Measurements from ENCODE around the gene CPVL.
"Not testable (repeated sequence)": the region's sequence is repeated elsewhere in the genome, so short reads cannot be mapped to it uniquely, and the experiment has no call there.

The CPVL gene

DNA sequence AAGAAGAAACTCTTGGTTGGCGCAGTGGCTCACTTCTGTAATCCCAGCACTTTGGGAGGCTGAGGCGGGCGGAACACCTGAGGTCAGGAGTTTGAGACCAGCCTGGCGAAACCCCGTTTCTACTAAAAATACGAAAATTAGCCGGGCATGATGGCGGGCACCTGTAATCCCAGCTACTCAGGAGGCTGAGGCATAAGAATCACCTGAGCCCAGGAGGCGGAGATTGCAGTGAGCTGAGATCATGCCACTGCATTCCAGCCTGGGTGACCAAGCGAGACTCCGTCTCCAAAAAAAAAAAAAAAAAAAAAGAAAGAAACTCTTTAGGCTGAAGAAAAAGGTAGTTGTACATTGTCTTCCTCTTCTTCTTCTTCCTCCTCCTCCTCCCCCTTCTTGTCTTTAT, 53.2 kb downstream of the CPVL start:
- DNase-seq (ENCODE audit: extremely low read depth in 1 of 2, low read depth in 1 of 2): not testable (repeated sequence)

DNA sequence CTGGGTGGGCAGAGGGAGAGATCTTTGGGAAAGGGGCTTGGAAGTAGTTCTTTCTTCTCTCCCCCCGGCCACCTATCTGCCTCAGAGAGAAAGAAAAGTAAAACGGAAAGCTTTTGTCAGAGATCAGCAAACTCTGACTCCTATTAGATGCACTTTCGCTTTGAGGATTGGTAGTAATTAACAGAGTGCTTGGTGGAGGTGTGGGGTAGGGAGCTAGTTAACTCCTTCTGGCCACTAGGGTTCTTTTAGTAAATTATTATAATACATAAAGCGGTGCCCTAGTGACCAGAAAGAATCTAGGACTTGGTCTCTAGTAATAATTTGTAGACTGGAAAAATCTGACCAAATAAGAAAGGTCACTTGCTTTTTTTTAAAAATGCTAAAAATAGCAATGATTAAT, 54.6 kb downstream of the CPVL start:
- DNase-seq (ENCODE audit: extremely low read depth in 1 of 2, low read depth in 1 of 2): no peak

GRCh38 chr7:29090836-29091601, 55.3 kb downstream of the CPVL start:
- no peak for DNase-seq (ENCODE audit: extremely low read depth in 1 of 2, low read depth in 1 of 2)

GRCh38 chr7:29090151-29090805, 56.1 kb downstream of the CPVL start:
- no peak for DNase-seq (ENCODE audit: extremely low read depth in 1 of 2, low read depth in 1 of 2)

DNA sequence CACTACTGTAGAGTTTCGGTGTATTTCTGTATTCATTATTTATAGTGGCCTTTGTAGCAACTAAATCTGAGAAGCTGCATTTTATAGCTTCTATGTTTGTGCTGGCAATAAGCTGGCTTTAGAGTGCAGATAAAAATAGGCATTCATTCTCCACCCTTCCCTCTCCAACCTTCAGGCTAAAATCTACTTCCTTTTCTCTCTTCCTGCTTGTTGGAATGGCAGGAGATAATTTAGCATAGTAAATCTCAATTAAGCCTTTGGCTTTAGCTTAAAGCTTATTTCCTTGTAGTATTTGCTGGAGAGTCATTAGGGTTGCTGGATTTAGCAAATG, 58.5 kb downstream of the CPVL start:
- DNase-seq (ENCODE audit: extremely low read depth in 1 of 2, low read depth in 1 of 2): no peak

DNA sequence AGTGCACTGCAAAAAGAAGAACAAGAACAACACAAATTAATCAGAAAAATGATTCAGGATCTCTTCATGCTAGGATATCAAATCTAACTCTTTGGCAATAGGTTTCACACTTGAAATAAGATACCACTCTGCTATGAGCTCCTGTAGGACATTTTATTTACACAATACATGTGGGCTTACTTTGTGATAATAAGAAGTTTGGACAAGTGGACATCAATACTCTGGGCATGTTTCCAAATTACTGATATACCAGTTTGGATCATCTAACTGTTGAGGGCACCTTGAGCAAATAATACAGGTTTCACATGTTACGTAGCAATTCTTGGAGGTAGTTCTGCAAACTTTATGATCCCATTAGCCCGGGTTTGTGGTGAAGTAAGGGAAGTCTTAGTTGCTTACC, 59.8 kb downstream of the CPVL start:
- no peak for DNase-seq (ENCODE audit: extremely low read depth in 1 of 2, low read depth in 1 of 2)

- DNase-seq (ENCODE audit: extremely low read depth in 1 of 2, low read depth in 1 of 2): no peak
These were observed 61.5 kb downstream of the CPVL start for GRCh38 chr7:29084832-29085231.

DNA sequence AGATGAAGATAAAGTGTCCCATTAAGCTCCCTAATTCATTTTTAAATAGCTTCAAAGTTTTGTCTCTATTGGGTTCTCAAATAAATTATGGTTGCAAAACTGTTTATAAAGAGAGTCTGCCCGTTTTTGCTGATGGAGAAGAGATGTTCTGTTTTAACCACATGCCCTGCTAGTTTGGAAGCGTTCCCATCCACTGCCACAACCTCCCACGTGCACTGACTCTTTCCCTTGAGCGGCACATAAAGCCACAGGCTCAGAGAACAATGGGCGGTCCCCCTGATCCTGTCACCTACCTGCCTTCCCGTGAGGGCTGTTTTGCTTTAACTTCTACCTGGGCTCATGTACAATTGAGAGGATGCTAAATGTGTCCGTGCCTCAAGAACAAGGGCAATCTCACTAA, 65.5 kb downstream of the CPVL start:
- DNase-seq (ENCODE audit: extremely low read depth in 1 of 2, low read depth in 1 of 2): no peak

DNA sequence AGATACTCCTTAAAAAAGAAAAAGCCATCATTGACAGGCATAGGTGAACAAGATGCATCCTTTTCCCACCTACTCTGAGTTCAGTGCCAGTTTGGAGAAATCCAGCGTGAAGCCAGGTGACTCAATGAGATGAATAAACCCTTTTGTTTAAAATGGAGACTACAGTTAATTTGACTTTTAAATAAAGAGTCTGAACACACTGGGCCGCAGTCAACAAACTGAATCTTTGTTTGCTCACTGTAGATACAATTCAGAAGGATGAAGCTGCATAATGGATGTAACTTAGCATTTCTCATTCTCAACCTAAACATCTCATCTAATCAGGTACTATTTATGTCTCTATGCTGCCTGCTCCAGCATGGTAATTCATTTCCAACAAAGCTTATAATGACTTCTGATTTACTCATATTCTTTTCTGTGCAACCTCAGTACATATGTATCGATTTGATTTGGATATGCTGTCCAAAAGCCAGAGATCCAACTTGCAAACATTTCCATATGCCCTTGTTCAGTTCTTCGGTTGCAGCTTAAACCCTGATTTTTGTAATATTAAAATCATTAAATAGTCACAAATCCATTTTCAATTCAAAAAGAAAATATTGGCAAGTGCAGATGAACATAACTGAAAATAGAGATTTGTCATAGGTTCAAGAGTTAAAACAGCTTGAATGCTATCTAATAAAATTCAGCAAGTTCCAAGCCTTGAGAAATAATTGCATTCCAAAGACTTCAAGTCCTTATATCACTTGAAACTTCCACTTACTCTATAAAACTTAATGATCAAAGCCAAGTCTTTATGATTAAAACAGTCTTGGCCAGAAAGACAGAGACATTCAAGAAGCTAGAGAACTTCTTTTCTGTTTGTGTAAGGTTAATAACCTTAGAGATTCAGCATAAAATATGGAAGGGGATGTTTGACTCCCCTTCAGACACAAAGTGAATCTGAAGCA, 67.8 kb downstream of the CPVL start:
- DNase-seq (ENCODE audit: extremely low read depth in 1 of 2, low read depth in 1 of 2): no peak

DNA sequence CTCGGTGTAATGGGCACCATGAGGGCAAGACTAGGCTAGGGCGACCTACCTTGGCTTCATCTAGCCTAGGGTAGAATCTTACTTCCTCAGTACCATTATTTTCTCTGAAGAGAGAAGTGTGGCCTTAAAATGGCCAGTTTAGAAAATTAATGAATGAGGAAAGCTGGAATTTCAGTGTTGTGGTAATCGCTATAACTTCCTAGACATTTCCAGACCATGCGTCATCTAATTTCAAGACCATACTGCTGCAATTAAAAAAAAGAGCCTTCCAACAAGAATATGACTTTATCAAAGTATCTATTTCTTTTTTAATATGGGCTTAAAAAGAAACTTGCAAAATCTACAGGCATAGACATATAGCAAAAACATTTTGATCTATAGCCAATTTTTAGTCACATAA, 68.5 kb downstream of the CPVL start:
- DNase-seq (ENCODE audit: extremely low read depth in 1 of 2, low read depth in 1 of 2): no peak

GRCh38 chr7:29077176-29077575, 69.2 kb downstream of the CPVL start:
- DNase-seq (ENCODE audit: extremely low read depth in 1 of 2, low read depth in 1 of 2): no peak

GRCh38 chr7:29076631-29077030, 69.7 kb downstream of the CPVL start:
- no peak for DNase-seq (ENCODE audit: extremely low read depth in 1 of 2, low read depth in 1 of 2)

- DNase-seq (ENCODE audit: extremely low read depth in 1 of 2, low read depth in 1 of 2): no peak
These were observed 70.7 kb downstream of the CPVL start for GRCh38 chr7:29075606-29076005.

DNA sequence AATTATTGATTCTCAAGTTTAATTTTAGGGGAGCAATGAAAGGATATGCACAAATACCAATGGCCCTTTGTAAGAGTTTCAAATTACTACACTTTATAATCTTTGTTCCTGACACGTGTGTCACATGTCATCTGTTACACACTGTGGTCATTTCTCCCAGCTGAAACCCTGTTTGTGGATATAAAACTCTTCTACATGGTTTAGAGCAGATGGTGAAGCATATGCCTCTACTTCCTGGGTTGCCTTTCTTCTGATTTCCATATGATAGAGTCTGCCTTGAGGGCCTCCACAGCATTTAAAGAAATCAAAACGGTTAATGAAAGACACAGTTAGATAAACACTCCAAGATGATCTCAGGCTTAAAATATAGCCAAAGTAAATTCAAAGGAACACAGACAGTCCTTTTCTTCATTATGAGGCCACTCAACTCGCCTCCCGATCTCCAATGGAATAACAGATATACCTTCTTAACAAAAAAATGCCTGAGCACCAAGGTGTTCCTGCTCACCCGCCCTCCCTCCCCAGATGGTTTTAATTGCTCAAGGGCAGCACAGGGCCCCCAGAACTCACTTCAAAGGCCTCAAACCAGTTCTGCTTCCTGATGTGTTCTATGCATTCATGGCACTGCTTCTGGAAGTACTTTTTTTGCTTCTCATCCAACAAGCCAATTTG, 75.0 kb downstream of the CPVL start:
- DNase-seq (ENCODE audit: extremely low read depth in 1 of 2, low read depth in 1 of 2): no peak

GRCh38 chr7:29066641-29067040, 79.7 kb downstream of the CPVL start:
- DNase-seq (ENCODE audit: extremely low read depth in 1 of 2, low read depth in 1 of 2): no peak

DNA sequence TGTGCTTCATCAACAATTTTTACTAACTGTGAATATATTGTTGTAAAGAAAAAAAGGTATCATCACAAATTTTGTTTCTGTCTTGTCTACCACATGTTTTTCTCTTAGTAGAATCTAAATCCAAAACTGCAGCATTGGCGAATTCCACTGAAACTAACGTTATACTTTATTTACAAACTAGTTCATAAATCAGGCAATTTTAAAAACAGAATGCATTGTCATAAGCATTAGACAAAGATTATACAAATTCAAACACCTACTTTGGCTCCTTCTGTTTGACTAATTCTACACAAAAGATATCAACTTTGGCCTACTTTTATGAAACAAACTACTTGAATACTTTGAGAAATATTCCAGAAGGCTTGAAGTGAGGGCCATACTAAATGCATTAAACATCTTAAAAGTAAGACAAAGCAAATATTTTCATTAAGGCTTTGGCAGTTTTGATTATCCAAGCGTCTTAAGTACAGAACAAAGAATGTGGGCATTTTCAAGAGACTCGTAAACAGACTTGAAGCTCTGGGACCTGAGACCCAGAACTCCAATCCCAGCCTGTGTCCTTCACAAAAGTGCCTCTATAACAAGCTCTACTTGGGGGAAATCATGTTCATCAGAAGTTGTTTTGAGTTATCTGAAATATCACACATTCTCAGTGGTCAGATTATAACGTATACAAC, 81.0 kb downstream of the CPVL start:
- DNase-seq (ENCODE audit: extremely low read depth in 1 of 2, low read depth in 1 of 2): no peak

DNA sequence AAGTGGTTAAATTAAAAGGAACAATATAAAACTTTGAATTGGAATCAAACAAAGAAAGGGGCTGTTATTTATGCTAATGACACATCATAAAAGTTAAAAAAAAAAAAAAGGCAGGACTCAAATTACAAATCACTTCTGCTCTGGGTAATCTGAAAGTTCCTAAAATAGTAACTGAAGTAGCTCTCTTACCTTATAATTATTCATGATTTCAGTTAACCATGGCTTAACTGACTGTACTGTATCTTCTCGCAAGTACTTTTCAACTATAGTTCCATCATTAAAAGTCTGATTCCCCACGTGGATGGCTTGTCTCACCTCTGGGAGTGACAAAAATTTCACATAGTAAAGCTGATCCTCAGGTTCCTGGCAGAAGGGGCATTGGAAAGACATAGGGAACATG, 82.5 kb downstream of the CPVL start:
- DNase-seq (ENCODE audit: extremely low read depth in 1 of 2, low read depth in 1 of 2): no peak

DNA sequence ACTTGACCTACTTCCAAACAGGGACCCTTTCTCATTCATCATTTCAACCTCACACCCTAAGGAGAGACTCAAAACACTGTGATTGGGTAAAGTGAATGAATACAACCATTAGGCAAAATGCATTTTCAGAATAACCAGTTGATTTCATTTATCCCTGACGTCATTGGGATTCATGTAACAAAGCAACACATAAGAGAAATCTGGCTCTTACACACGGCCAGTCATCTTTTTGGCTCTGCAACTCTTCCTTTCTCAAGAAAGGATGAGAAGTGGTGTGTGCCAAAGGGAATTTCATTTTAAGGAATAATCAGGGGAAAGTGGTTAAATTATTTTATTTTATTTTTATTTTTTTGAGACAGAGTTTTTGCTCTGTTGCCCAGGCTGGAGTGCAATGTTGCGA, 83.1 kb downstream of the CPVL start:
- DNase-seq (ENCODE audit: extremely low read depth in 1 of 2, low read depth in 1 of 2): no peak

DNA sequence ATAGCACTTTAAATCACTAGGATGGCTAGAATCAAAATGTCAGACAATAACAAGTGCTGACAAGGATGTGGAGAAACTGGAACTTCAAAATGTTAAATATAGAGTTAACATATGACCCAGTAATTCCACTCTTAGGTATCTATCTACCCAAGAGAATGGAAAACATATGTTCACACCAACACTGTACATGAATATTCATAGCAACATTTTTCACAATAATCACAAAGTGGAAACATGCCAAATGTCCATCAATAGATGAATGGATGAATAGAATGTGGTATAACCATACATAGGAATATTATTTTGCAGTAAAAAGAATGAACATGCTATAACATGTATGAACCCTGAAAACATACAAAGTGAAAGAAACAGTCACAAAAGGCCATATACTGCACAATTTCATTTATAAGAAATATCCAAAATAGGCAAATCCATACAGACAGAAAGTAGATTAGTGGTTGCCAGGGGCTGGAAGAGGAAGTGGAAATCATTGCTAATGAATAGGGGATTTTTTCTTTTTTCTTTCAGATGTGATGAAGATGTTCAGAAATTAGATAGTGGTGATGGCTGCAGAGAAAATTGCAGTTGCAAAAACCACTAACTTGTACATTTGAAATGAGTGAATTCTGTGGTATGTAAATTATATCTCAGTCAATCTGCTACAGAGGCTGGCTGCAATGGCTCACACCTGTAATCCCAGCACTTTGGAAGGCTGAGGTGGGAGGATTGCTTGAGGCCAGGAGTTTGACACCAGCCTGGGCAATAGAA, 93.0 kb downstream of the CPVL start:
- no peak for DNase-seq (ENCODE audit: extremely low read depth in 1 of 2, low read depth in 1 of 2)

DNA sequence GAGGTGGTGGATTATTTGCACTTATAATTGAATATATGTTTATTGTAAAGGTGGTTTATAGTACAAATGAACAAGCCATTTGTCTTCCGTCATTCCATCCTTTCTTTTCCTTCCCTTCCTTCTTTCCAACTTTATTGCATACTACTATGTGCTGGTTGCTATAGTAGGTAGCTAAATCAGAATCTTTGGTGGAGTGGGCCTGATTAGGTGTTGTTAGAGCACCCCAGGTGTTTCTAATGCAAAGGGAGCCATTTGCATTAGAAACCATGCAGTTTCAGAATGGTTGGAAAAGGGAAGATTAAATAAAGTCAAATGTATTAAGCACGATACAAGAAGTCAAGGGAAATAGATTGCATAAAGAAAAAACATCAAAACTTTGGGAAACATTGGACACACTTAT, 99.4 kb downstream of the CPVL start:
- DNase-seq (ENCODE audit: extremely low read depth in 1 of 2, low read depth in 1 of 2): no peak
